H9 (cell line): ENCODE results near the gene VWA1. TPM values are rescaled to one million over a fixed set of nuclear protein-coding genes. Genes with fewer than 3 reads are reported as not detected.

Experiments
- DNase-seq: peaks from one replicate; pipeline ENCODE4 v3.0.0-alpha.2; 2017
- H2AFZ ChIP-seq: one replicate; pipeline ENCODE4 v1.6.1; 2013; ENCODE audit warnings: mild to moderate bottlenecking, low read length, control low read depth, moderate library complexity
- H2AK5ac ChIP-seq: 2 replicates; pipeline ENCODE4 v1.6.1; 2013; ENCODE audit warnings: low read length, control low read depth, mixed read lengths; ENCODE audit not compliant: insufficient read length
- H2BK120ac ChIP-seq: one replicate; pipeline ENCODE4 v1.6.1; 2013; ENCODE audit warnings: low read depth, mild to moderate bottlenecking, low read length, control low read depth, inconsistent platforms; ENCODE audit not compliant: poor library complexity, severe bottlenecking
- H2BK12ac ChIP-seq: 2 replicates; pipeline ENCODE4 v1.6.1; 2013; ENCODE audit warnings: low read length, control low read depth, mixed read lengths, low read depth; ENCODE audit not compliant: insufficient read length
- H2BK15ac ChIP-seq: 2 replicates; pipeline ENCODE4 v1.6.1; 2013; ENCODE audit warnings: low read depth, low read length, control low read depth
- H2BK20ac ChIP-seq: one replicate; pipeline ENCODE4 v1.6.1; 2013; ENCODE audit warnings: low read depth, mild to moderate bottlenecking, low read length, control low read depth, inconsistent platforms; ENCODE audit not compliant: poor library complexity, severe bottlenecking
- H2BK5ac ChIP-seq: 2 replicates; pipeline ENCODE4 v1.6.1; 2013; ENCODE audit warnings: low read length, control low read depth, mixed read lengths; ENCODE audit not compliant: insufficient read length
- H3K14ac ChIP-seq: 2 replicates; pipeline ENCODE4 v1.6.1; 2013; ENCODE audit warnings: low read length, control low read depth; ENCODE audit not compliant: insufficient read depth
- H3K18ac ChIP-seq: 2 replicates; pipeline ENCODE4 v1.6.1; 2013; ENCODE audit warnings: low read depth, mild to moderate bottlenecking, mixed read lengths, low read length, control low read depth; ENCODE audit not compliant: insufficient read length
- H3K23ac ChIP-seq: 2 replicates; pipeline ENCODE4 v1.6.1; 2013; ENCODE audit warnings: low read length, control low read depth, mixed read lengths, low read depth; ENCODE audit not compliant: insufficient read length
- H3K23me2 ChIP-seq: 2 replicates; pipeline ENCODE4 v1.6.1; 2013; ENCODE audit warnings: low read depth, mild to moderate bottlenecking, mixed read lengths, low read length, control low read depth; ENCODE audit not compliant: insufficient read length, poor library complexity, severe bottlenecking
- H3K27ac ChIP-seq: 2 replicates; pipeline ENCODE4 v1.5.1; 2013; ENCODE audit warnings: low read length, control low read depth, mixed read lengths, low read depth; ENCODE audit not compliant: insufficient read length
- H3K27me3 ChIP-seq: 2 replicates; pipeline ENCODE4 v1.6.1; 2013; ENCODE audit warnings: low read length, control low read depth, inconsistent platforms; ENCODE audit not compliant: insufficient read depth
- H3K4ac ChIP-seq: 2 replicates; pipeline ENCODE4 v1.6.1; 2013; ENCODE audit warnings: low read depth, mild to moderate bottlenecking, control low read depth, inconsistent platforms, low read length, moderate library complexity
- H3K4me1 ChIP-seq: 2 replicates; pipeline ENCODE4 v1.6.1; 2013; ENCODE audit warnings: low read length, control low read depth, inconsistent platforms; ENCODE audit not compliant: insufficient read depth
- H3K4me2 ChIP-seq: 2 replicates; pipeline ENCODE4 v1.6.1; 2013; ENCODE audit warnings: low read length, control low read depth, mixed read lengths; ENCODE audit not compliant: insufficient read length, insufficient read depth
- H3K56ac ChIP-seq: 2 replicates; pipeline ENCODE4 v1.6.1; 2013; ENCODE audit warnings: low read depth, mild to moderate bottlenecking, mixed read lengths, low read length, control low read depth; ENCODE audit not compliant: insufficient read length
- H3K79me1 ChIP-seq: 2 replicates; pipeline ENCODE4 v1.6.1; 2013; ENCODE audit warnings: low read depth, mild to moderate bottlenecking, moderate library complexity, low read length, control low read depth, inconsistent platforms; ENCODE audit not compliant: insufficient read depth, poor library complexity, severe bottlenecking
- H3K79me2 ChIP-seq: 2 replicates; pipeline ENCODE4 v1.6.1; 2013; ENCODE audit warnings: low read length, control low read depth, inconsistent platforms; ENCODE audit not compliant: insufficient read depth
- H3K9ac ChIP-seq: 2 replicates; pipeline ENCODE4 v1.6.1; 2013; ENCODE audit warnings: low read length, control low read depth, mixed read lengths; ENCODE audit not compliant: insufficient read length; ENCODE audit errors: extremely low read depth
- H3K9me3 ChIP-seq: one replicate; pipeline ENCODE4 v1.6.1; 2013; ENCODE audit warnings: low read depth, low read length, inconsistent platforms; ENCODE audit not compliant: control insufficient read depth
- H3T11ph ChIP-seq: one replicate; pipeline ENCODE4 v1.6.1; 2013; ENCODE audit warnings: mild to moderate bottlenecking, low read length, control low read depth, inconsistent platforms
- H4K20me1 ChIP-seq: one replicate; pipeline ENCODE4 v1.6.1; 2013; ENCODE audit not compliant: control insufficient read depth, insufficient read length, insufficient read depth
- H4K5ac ChIP-seq: 2 replicates; pipeline ENCODE4 v1.6.1; 2013; ENCODE audit warnings: low read depth, mild to moderate bottlenecking, mixed read lengths, low read length, control low read depth; ENCODE audit not compliant: insufficient read length
- H4K8ac ChIP-seq: replicated peaks from 2 replicates; pipeline ENCODE4 v1.6.1; 2013; ENCODE audit warnings: low read length, control low read depth, mixed read lengths, low read depth; ENCODE audit not compliant: insufficient read length
- H4K91ac ChIP-seq: 2 replicates; pipeline ENCODE4 v1.6.1; 2013; ENCODE audit warnings: low read depth, mild to moderate bottlenecking, moderate library complexity, mixed read lengths, low read length, control low read depth; ENCODE audit not compliant: insufficient read length
- H3K27ac Mint-ChIP-seq, 3 experiments: 2 replicates in 2 of 3; 3 replicates in 1 of 3; pipeline ENCODE4 v1.8.0; 2020 to 2021; ENCODE audit warnings: mixed read lengths in 3 of 3, mild to moderate bottlenecking in 1 of 3, moderate library complexity in 1 of 3
- H3K27me3 Mint-ChIP-seq: 2 replicates; pipeline ENCODE4 v1.8.0; 2021; ENCODE audit warnings: low read depth, mild to moderate bottlenecking, moderate library complexity, mixed read lengths
- H3K36me3 Mint-ChIP-seq, 3 experiments: 2 replicates in 2 of 3; 3 replicates in 1 of 3; pipeline ENCODE4 v1.8.0; 2020 to 2021; ENCODE audit warnings: low read depth in 3 of 3, mixed read lengths in 3 of 3; ENCODE audit not compliant: insufficient read depth in 1 of 3
- H3K4me1 Mint-ChIP-seq, 2 experiments: 2 replicates each; pipeline ENCODE4 v1.8.0; 2020; ENCODE audit warnings: mixed read lengths in 2 of 2
- H3K4me3 Mint-ChIP-seq, 2 experiments: 2 replicates in 1 of 2; 3 replicates in 1 of 2; pipeline ENCODE4 v1.8.0; 2020 to 2021; ENCODE audit warnings: mild to moderate bottlenecking in 2 of 2, mixed read lengths in 2 of 2, moderate library complexity in 1 of 2
- H3K9me3 Mint-ChIP-seq, 2 experiments: 2 replicates in 1 of 2; 3 replicates in 1 of 2; pipeline ENCODE4 v1.8.0; 2020; ENCODE audit warnings: mild to moderate bottlenecking in 2 of 2, mixed read lengths in 2 of 2, moderate library complexity in 1 of 2
- CTCF ChIP-seq: fragments of 200-600 bp; sonication (generic); conservative IDR thresholded peaks from 3 replicates; pipeline ENCODE4 v1.8.0; 2021; ENCODE audit warnings: antibody characterized with exemption, mild to moderate bottlenecking
- WGBS: extraction: QIAGEN DNeasy Blood & Tissue Kit; methylation state at CpG from one replicate; pipeline ENCODE4 v1.1.7; 2013; ENCODE audit warnings: missing lambda C conversion rate, low lambda C conversion rate, mixed read lengths; ENCODE audit not compliant: insufficient read length; ENCODE audit errors: extremely low coverage; 5-methylcytosine and 5-hydroxymethylcytosine counted together
- total RNA-seq: library from RNA; stranded (reverse); gene quantifications from 2 replicates; pipeline ENCODE4 v1.2.1, GENCODE V29; 2021

The VWA1 gene
- total RNA-seq, 1 experiment from 2014 or later = 57.1 TPM

- no CpG with 5 or more reads among the region's 12 CpGs for WGBS
- Histone ChIP-seq H3K14ac (peak overlapping the region; percentile 29), H2BK12ac (no peak overlapping the region), H3K79me1 (no peaks in the 10 kb centered on the region), H4K20me1 (no peaks in the 10 kb centered on the region), H3K18ac (peak overlapping the region; percentile 22), H3K23me2 (peaks cover 10% of the 10 kb centered on the region), H3K4me2 (peak overlapping the region; percentile 28), H3T11ph (no peak overlapping the region), H3K9me3 (no peaks in the 10 kb centered on the region), H4K8ac (no peak overlapping the region), H3K4me1 (peaks cover 2% of the 10 kb centered on the region; the same call in 1 of the 2 replicates), H3K27ac (no peak overlapping the region), H2AK5ac (no peak overlapping the region), H2AFZ (no peak overlapping the region), H3K23ac (no peak overlapping the region), H3K79me2 (peaks cover 2% of the 10 kb centered on the region; the same call in 1 of the 2 replicates), H3K27me3 (no peaks in the 10 kb centered on the region), H2BK20ac (no peak overlapping the region), H3K9ac (no peak overlapping the region), H3K56ac (no peak overlapping the region), H3K4ac (no peak overlapping the region), H4K5ac (no peak overlapping the region), H2BK120ac (no peak overlapping the region), H4K91ac (no peak overlapping the region), H2BK15ac (no peak overlapping the region), H2BK5ac (no peak overlapping the region)
- H3K4me1 Mint-ChIP-seq = peaks cover 31 to 46% of the 10 kb centered on the region in 2 experiments
- H3K9me3 Mint-ChIP-seq = no peaks in the 10 kb centered on the region
- TF ChIP-seq CTCF = no peak
- no peaks in the 10 kb centered on the region for H3K36me3 Mint-ChIP-seq
- peak overlapping the region; percentile 64 to 68; a peak in 4 of 5 replicates for H3K4me3 Mint-ChIP-seq
- peak overlapping the region in 1 of 3 experiments; percentile 85; a peak in 2 of 7 replicates for H3K27ac Mint-ChIP-seq
- no peak for DNase-seq
- no peaks in the 10 kb centered on the region for H3K27me3 Mint-ChIP-seq
Observed at GRCh38 chr1:1433804-1434130, 1.7 kb upstream of the VWA1 start.
